IPS-NIHi7 (cell line): Measurements from ENCODE around the gene IL17RB.

Experiments
- DNase-seq: peaks from one replicate; pipeline ENCODE4 v3.0.0; 2012; ENCODE audit warnings: mixed read lengths; ENCODE audit errors: extremely low spot score

IL17RB gene

DNA sequence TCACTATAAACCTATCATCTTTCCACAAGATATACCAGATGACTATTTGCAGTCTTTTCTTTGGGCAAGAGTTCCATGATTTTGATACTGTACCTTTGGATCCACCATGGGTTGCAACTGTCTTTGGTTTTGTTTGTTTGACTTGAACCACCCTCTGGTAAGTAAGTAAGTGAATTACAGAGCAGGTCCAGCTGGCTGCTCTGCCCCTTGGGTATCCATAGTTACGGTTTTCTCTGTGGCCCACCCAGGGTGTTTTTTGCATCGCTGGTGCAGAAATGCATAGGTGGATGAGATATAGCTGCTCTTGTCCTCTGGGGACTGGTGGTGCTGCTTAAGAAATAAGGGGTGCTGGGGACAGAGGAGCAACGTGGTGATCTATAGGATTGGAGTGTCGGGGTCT is 33.9 kb upstream of the IL17RB start:
- no peak for DNase-seq

DNA sequence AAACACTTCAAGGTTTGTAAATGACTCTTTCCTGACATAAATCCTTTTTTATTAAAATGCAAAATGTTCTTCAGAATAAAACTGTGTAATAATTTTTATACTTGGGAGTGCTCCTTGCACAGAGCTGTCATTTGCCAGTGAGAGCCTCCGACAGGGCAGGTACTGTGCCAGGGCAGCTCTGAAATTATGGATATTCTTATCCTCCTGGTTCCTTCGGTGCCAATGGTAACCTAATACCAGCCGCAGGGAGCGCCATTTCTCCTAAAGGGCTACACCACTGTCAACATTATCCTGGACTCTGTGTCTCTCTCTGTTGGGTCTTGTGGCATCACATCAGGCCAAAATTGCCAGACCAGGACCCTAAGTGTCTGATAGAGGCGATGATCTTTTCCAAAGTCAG is 33.1 kb upstream of the IL17RB start:
- no peak for DNase-seq

DNA sequence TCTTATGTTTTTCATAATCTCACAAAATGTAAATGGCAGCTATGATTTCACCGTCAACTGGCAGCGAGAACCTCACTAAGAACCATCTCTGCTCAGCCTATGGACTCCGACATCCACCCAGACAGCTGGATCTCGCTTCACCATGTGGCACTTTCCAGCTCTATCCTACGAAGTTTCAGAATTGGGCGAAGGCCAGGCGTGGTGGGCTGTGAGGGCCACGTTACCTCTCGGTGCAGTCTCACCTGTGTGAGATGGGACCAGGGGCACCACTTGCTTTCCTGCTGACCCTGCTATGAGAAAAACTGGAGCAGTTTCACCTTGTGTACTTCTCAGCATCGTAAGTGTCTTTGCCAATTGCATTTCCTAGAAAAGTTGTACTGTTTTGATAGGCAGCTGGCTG is 32.5 kb upstream of the IL17RB start:
- DNase-seq, result no peak

DNA sequence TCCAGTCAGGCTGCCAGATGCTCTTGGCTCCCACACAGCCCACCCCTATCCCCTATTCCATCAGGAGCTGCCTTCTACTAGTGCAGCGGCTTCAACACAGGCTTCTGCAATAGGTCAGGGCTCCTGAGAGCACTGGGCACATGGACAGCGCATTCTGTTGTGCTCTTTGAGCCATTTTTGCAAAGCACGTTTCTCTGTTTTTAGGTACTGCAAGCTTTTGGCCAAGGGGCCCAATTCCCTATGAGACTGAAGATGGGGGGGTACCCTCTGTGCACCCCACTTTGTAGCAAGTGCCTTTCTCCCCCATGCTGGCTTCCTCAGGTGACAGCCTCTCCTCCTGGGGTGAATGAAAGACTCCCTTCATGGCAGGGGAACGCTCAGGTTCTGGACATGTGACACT is 31.3 kb upstream of the IL17RB start:
- DNase-seq, result no peak

DNA sequence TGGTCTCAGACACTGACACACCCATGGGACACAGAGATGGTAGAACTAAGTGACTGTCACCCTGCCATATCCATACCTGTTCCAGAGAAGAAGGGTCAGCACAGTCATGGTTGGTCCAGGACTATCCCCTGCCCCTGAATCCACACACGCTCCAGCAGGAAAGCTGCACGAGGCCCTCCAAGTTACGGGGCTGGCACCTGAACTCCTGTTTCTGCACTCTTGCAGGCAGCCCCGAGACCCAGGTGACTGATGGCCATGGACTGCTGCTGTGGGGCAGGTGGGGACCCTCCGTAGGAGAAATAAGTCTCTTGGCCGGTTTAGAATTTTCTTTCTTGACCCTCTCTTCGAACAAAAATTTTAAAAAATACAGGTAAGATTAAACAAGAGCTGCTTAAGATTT is 30.7 kb upstream of the IL17RB start:
- no peak for DNase-seq

DNA sequence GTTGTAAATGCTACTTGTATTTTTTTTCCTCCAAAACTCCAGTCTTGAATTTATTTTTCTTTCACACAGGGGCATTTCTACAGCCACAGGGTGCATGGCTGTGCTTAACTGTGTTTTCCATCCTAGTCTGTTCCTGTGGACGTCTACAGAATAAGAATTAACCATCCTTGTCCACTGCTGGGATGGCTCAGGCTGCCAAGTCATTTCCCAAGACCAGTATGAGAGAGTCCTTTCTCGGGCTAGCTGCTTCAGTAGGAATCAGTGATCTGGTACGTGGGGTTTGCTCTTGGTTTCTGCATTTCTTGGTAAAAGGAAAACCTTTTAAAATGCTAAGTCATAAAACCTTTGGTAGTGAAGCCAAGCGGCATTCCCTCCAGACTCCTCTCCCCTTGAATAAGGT is 29.9 kb upstream of the IL17RB start:
- DNase-seq, result no peak

DNA sequence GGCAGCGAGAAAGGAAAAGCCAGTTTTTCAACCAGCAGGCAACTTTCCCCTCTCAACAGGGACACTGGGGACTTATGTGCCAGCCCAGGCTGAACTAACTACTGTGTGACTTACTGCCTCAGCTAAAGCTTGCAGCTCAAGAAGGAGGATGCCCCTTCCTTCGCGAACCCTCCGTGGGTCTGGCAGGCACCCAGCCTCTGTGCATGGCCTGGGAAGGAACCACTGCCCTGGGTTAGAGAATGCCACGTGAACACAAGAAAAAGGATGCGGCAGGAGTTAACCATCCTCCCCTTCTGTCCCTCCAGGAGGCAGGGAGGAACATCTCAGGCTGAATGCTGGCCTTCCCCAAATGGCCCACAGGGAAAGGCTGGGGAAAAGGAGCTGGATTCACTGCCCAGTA is 29.2 kb upstream of the IL17RB start:
- no peak for DNase-seq

DNA sequence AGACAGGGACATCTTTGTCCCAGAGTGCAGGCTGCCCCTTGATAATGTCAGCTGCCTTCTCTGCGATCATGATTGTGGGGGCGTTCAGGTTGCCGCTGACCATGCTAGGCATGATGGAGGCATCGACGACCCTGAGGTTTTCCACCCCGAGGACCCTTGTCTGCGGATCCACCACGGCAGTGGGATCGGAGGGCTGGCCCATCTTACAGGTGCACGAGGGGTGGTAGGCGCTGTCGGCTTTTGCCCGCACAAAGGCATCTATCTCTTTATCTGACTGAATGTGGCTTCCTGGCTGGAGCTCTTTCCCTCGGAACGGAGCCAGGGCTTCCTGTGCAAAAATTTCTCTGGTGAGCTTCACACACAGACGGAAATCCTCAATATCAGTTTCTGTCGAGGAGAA is 28.6 kb upstream of the IL17RB start:
- DNase-seq, result no peak

DNA sequence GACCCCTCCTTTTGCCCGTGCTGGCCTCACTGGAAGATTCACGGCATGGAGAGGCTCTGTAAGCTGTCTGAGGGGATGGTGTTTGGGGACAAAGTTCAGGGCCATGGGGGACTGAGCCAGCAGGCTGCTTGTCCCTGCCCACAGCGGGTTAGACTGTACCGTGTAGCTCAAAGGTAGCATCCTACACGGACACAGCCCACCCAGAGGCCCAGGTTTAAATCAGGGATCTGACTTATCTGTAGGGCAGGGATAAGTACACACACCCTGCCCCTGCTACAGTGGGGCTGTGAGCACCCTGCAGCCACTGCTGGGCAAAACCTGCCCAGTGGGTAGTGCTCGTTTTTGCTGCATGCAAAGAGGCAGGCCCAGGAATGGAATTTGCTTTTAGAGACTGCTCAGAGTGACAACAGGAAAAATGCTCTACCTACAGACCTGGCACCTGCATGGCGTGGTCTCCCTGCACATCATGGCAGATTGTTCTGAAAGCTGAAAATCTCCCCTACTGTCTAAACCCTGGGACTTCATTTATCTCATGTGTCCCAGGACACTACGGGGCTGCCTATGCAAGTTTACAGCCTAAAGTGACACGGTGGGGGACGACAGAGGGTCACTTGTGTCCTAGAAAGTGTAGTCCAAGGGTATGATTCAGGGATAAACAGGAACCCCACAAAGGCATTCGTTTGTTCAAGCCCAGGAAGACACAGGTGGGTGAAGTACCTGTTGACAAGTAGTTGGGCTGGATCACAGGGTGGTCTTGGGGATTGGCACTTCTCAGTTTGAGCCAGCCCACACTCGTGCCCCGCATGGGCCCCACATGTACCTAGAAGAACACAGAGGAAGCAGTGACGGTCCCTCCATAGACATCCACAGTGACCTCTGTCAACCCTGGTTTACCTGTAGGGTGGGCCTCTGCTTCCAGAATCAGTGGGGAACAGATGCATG is 27.9 kb upstream of the IL17RB start:
- DNase-seq, result no peak

DNA sequence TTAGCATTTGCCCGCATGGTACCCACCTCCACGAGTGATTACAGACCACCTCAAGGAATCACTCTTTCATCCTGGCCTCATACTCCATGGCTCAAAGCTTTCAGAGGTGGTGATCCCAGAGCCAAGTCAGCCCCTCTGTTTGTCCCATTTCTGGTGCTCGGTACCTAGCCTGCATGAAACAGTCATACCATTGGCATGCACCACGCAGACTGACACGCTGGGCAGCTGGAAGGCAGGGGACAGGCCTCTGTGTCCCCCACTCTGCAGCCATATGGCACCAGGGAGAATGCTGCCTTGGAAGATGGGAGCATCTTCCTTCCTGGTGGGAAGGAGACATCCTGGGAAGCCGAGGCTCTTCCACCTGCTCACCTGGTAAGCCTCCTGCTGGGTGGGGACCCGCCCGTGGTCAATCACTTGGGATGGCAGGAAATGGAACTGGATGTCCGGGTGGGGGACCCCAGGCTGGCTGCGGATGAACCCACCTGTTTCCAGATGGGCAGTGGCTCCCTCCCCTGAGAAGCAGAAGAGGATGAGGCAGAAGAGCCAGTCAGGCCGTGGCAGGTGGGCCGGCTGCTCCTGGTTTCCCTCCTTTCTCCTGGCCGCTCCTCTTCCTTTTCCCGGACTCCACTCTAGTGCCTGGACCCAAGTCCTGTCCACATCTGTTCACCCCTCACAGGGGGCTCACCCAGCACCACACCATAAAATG is 27.1 kb upstream of the IL17RB start:
- no peak for DNase-seq

DNA sequence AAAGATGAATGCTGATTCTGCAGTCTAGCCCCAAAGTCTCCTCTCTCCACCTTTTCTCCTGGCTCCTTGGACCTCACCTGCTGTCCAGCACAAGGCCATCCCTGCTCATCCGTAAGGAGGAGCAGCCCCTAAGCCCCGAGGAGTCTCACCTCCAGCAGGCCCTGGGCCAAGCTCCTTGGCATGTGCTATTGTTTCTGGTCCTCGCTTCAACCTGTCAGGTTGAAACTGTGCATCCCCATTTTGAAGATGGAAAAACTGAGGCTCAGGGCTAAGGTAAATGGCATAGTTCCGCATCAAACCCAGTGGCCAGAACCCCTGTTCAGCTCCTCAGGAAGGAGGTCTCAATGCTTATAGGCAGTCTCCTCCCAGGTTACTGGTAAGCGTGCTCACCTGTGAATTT is 26.3 kb upstream of the IL17RB start:
- no peak for DNase-seq

DNA sequence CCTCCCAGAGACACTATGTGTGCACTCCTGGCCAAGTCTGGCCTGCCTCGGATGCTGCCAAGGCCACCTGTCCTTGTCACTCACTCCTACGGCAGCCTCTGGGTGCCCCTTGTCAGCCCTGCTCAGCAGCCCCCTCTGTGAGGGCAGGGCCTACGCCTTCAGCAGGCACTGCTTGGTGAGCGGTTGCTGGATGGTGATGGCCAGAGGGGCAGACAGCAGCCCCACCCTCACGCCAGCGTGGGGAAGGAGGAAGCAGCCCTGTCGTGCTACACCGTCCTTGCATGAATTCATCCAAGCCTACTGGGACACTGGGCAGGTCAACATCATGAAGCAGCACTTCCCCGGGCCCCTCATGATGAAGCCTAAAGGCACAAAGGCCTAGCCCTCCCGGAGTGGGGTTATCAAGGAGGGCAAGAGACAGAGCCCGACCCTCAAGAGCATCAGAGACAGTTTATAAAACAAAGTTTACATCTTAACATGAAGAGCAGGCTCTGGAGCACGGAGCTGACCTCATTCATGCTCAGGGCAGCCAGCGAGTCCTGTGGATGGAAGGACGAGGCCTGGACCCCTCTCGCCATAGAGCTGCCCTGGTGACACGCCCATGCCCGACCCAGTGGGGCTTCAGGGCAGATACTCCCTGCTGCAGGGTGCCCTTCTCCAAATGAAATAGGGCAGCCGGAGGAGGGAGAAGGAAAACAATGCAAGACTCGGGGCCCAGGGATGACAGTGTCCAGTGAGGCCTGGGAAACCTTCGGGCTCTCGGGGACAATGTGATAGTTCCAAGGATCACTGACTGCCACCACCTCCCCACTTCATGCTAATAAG is 25.4 kb upstream of the IL17RB start:
- no peak for DNase-seq

DNA sequence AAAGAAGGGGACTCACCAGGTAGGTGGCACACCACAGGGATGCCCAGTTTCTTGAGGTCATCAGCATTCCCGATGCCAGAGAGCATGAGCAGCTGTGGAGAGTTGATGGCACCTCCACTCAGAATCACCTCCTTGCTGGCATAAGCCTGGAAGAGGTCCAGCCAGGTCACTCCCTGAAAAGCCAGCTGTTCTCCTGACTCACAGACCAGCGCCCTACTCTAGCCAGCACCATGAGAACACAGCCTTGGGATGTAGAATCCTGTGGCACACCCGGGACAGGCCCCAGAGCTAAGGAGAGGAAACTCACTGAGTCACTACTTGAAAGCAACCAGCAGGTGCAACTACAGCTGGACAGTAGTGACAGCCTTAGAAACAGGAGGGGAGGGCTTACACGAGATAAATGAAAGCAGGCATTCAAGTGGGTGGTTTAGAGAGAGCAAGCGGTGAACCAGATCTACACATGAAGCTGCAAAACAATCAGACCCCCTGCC is 24.7 kb upstream of the IL17RB start:
- DNase-seq, result no peak

DNA sequence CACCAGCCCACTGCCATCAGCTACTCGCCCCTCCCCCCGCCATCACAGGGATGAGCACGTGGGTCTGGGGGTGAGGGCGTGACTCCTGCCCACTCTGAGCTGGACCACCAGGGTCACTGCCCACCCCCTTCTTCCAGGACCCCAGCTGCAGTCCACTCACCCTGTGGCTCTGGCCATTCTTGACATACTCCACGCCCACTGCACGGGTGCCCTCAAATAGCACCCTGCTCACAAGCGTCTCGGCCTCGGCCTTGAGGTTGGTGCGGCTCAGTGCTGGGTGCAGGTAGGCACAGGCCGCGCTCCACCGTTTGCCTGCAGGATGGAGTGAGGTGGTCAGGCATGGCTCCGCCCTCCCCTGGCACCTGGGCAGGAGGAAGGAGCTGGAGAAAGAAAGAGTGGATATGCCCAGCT is 24.0 kb upstream of the IL17RB start:
- no peak for DNase-seq

DNA sequence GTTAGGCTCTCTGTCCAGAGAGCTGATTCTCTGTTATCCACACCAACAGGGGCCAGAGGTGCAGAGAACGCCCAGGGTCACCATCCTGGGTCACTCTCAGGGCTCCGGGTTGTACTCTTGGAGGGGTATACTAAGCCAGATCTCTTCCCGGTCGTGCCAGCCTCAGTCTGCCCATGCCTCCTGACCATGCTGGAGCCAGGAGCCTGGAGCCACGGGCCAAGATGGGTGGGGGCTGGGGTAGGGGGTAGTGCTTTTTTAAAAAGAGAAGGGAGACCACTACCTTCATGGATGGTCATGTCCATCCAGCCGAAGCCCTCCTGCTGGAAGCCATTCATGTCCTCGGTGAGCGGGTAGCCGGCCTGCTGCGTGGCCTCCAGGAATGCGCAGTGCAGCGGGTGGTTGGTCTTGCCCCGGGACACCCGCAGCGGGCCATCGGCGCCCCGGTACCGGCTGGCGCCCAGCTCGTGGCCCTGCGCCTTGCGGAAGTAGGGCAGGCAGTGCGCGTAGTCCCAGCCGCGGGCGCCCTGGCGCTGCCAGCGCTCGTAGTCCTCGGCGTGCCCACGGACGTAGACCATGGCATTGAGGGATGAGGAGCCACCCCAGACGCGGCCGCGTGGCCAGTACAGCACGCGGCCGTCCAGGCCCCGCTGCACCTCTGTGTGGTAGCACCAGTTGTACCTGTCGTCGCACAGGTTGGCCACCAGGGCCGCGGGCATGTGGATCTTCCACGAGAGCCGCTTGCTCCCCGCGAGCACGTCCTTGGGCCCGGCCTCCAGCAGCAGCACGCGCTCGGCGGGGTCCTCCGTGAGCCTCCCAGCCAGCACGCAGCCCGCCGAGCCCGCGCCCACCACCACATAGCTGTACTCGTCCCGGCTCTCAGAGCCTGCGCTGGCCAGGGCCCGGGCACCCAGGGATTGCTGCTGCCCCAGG is 23.1 kb upstream of the IL17RB start:
- no peak for DNase-seq

DNA sequence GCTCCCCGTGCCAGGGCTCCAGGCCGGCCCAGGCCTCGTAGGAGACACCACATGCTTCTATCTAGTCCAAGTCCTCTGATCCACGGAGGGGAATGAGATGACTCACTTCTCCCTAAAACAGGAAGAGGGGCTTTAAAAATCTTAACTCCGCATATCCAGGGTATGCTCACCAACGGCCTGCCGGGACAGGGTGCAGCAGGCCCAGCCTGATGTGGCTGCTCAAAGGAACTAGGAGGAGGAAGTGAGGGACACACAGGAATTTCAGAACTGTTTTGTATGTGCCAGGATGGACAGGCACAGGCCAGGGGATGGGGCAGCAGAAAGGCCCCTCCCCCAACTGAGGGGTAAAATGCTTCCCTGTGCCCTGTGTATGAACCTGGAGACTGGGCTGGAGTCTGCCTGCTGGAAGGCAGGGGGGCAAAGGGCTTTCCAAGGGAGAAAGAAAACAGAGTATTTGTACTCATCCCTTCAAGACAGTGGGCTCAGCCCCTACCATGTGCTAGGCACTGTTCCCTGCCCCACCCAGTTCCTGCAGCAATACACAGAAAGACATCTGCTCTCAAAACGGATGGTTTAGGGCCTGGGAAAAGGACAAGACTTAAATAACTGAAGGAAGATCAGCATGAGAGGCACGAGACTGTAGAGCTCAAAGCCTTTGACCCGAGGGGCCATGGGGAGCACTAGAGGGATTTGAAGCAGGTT is 22.3 kb upstream of the IL17RB start:
- DNase-seq, result no peak

DNA sequence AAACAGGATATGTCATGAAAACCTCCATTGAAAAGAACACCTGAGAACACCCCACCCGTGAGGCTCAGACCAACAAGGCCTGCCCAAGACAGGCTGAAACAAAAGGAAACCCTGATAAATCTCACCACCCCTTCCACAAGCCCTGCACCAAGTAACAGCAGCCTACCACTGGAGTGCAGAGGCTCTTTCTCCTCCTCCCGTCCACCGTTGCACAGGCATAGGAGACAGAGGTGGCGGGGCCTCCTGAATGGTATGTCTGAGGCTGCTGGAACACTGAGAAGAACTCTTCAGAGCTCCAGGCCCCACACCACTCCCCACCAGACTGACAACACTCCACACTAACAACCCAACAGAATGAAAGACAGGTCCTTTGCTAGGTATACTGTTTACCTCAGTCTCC is 21.6 kb upstream of the IL17RB start:
- no peak for DNase-seq

DNA sequence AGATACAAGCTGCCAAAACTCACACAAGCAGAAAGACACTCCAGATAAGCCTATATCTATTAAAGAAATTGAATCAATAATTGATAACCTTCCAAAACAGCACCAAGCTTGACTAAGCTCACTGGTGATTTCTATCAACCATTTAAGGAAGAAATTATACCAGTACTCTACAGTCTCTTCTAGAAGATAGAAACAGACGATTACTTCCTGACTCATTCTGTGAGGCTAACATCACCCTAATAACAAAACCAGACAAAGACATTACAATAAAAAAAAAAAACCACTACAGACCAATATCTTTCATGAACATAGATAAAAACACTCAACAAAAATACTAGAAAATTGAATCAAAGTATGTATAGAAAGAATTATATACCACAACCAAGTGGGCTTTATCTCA is 20.3 kb upstream of the IL17RB start:
- no peak for DNase-seq

DNA sequence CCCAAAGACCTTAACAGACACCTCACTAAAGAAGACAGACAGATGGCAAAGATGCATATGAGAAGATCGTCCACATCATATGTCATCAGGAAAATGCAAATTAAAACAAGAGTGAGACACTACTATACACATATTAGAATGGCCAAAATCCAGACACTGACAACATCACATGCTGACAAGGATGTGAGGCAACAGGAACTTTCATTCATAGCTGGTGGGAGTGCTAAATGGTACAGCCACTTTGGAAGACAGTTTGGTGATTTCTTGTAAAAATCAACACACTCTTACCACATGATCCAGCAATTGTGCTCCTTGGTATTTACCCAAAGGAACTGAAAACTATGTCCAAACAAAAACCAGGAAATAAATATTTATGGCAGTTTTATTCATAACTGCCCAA is 17.8 kb upstream of the IL17RB start:
- no peak for DNase-seq

DNA sequence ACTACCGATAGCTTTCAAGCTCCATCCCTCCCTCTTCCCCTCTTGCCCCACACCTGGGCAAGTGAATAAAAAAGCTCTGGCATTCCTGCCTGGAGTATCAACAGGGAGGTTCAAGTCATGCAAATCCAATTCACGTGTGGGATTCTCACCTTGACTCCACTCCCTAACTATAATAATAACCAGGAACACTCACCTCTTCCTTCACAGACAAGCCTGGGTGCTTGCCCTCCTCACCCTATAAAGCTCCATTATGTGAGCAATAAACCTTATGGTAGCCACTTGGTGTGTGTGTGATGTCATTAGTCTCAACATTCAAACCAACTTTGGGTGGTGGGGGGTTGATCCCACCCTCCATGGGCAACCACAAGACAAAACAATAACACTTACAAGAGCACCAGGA is 16.8 kb upstream of the IL17RB start:
- DNase-seq, result no peak

DNA sequence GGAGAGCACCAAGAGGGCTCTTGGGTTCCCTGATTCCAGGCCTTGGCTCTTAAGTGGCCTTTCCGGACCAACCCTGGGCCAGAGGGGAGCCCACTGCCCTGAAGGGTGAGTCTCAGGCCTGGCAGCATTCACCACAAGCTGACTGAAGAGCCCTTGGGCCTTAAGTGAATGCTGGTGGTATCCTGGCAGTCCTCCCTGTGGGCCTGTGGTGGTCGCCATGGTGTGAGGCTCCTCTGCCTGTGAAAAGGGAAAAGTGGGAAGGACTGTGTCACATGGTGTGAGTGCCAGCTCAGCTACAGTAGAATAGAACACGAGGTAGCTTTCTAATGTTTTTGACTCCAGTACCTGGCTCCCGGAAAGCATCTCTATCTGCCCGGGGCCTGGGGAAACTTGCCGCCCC is 15.4 kb upstream of the IL17RB start:
- DNase-seq, result no peak
